GM18520 (cell line): ENCODE data around the gene ABTB2.

Experiments used
- ATAC-seq: cut with Tn5 transposase; IDR thresholded peaks from one replicate; pipeline ENCODE4 v1.9.1; 2021; ENCODE audit not compliant: unreplicated experiment

The ABTB2 gene

DNA sequence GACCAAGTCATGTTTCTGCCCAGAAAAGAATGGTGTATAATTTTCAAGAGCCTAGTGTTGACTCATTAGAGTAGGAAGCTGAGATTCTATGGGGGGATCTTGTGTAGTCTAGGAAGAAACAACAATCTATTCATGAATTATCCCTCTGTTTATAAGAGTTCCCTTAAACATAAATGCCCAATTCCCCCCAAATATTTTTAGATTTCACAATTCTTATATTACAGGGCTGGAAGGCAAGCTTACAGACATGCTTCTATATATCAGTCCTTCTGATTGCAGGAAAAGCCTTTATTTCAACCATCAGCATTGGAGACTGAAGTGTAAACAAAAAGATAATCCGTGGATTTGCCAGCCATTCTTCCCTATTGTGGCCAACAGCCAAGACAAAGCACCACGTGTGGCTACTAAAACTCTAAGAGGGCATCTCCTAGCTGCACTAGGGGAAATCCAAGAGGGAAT, 181.0 kb downstream of the ABTB2 start:
- ATAC-seq, result no peak

- no peak for ATAC-seq
These were observed 182.4 kb downstream of the ABTB2 start for GRCh38 chr11:34175284-34176019.

DNA sequence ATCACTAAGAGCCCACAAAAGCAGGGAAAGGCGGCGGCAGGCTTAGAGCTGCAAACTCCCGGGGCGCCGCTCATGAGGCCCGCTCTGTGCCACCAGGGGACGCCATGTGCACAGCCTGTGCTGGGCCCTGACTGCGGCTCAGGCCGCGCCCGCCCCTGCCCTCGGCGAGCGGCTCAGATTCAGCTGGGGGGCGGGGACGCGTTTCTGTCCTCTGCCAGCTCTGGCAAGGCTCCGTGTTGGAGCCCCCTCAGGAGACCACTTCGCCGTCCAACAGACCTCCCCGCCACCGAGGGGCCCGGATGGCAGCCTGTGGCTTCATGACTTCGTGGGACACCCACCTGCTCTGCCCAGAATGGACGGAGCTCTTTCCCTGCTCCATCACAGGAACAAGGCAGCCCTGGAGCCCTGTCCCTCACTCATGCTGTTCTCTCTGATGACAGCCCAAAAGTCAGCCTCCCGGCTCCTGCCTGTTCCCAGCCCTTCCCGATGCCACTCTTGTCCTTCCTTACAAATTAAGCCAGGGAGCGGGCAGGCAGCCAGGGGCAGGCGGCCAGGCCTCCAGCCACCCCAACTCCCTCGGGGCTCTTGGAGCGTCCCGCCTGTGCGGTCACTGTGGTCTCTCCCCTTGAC, 183.3 kb downstream of the ABTB2 start:
- peak; percentile 76 for ATAC-seq

DNA sequence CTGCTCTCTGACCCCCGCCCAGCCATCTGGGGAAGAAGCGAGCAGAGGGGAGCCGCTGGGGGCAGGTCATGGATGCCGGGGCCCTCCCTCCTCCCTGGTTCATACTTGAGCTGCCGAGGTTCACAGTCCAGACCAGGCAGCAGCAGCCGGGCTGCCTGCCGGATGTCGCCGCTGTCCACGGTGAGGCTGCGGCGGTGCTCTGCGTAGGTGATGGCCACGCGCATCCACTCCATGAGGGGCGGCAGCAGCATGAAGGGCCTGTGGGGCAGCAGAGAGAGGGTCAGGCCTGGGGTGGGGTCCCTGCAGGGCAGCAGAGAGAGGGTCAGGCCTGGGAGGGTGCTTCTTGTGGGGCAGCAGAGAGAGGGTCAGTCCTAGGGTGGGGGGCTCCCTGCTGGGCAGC, 184.8 kb downstream of the ABTB2 start:
- no peak for ATAC-seq

DNA sequence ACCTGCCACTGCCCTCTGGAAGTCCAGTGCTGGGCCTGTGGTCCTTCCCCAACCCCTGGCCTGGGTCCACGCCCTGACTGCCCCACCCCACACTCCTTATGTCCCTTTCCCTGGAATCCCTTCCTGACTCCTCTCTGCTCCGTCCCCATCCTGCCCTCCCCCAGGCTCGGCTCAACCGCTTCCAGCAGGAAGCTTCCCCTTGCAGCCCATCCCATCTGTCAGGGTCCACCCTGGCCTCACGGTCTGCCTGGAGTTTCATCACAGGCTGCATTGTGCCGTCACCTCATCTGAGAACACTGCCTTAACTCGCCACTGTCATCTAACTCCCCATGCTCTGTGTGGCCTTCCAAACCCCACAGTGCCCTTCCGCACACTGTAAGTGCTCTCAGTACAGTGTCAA, 188.1 kb downstream of the ABTB2 start:
- no peak for ATAC-seq

- ATAC-seq, result no peak
These were observed 189.0 kb downstream of the ABTB2 start for GRCh38 chr11:34168642-34169420.

GRCh38 chr11:34167961-34168360, 189.8 kb downstream of the ABTB2 start:
- no peak for ATAC-seq

GRCh38 chr11:34166806-34167740, 190.7 kb downstream of the ABTB2 start:
- ATAC-seq, result no peak

GRCh38 chr11:34165786-34166555, 191.8 kb downstream of the ABTB2 start:
- ATAC-seq, result no peak

- no peak for ATAC-seq
These were observed 192.7 kb downstream of the ABTB2 start for GRCh38 chr11:34165121-34165520.

DNA sequence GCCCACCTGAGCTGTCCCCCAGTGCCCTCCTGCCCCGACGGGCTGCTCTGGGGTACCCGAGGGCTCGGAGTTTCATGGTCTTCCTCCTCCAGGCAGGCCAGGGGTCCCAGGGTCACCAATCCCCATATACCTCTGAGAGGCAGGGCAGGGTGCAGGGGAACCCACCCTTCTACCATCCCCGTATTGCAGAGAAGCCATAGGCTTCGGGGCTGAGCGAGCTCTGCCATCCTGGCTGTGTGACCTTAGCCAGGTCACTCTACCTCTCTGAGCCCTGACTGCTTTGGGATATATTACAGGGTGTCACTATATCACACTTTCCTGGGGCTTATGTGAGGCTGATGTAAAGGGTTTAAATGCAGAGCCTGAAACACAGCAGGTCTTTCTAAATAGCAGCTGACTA, 195.0 kb downstream of the ABTB2 start:
- no peak for ATAC-seq

DNA sequence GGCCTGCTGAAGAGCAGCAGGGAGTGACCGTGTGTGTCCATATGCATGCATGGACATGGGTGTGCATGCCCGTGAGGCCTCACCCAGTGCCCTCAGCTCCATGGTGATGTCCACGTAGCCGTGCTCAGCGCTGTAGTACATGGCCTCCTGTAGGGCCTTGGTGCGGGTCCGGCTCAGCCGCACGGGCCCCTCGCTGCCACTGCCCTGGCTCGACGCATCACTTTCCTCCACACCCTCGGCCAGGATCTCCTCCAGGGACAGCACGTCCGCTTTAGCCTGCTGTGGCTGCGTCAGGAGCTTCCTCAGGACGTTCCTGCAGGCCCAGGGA, 195.4 kb downstream of the ABTB2 start:
- ATAC-seq, result no peak

GRCh38 chr11:34161812-34162492, 195.9 kb downstream of the ABTB2 start:
- no peak for ATAC-seq

DNA sequence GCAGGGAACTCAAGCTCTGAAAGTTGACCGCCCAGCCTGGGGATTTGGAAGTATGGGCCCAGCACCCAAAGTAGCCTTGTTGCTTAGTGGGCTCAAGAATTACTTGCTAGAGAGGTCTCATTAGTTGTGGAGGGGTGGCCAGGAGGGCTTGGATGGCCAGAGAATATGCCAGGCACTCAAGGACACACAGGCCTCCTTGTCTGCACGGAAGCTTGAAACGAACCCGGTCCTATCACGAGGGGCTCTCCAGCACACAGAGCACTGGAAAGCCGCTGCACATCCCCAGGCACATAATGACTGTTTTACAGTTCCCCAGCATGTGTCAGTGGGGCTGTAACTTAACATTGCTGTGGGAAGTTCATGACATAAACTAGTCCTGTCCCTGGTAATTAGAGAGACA, 196.4 kb downstream of the ABTB2 start:
- no peak for ATAC-seq

- no peak for ATAC-seq
These were observed 197.0 kb downstream of the ABTB2 start for GRCh38 chr11:34160791-34161190.

- no peak for ATAC-seq
These were observed 197.6 kb downstream of the ABTB2 start for GRCh38 chr11:34160049-34160721.

DNA sequence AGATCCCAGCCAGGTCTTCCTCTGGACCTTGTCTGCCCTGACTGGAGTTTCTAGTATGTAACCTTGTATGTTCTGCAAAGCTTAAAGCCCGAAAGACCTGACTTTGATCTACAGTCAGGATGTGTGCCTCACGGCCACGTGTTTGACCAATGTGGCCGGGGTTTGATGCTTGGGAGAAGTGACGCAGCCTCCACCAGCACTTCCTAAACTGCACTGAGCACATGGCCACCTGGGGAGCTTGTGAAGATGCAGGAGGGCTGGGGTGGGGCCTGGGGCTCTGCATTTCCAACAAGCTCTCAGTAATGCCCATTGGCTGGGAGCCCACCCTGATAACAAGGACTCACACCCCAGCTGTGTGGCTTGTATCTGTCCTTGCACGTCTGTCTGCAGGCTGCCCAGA, 199.1 kb downstream of the ABTB2 start:
- no peak for ATAC-seq

DNA sequence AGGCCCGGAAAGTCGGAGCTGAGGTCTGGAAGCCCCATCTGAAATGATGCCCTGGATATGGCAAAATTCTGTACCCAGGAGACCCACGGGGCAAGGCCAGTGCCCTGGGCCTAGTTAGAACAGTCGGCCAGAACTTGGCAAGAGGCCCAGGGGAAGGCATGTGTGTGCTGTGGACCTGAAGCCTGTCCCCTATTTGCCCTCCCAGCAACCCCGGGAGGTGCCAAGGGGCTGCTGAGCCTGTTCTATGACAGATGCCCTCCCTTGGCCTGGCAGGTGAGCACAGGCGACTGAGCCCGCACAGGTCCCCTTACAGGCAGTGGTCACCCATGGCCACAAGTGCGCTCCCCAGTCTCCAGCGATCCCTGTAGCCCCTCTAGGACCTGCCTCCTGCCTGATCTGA, 200.6 kb downstream of the ABTB2 start:
- ATAC-seq, result no peak

- no peak for ATAC-seq
These were observed 202.1 kb downstream of the ABTB2 start for GRCh38 chr11:34155757-34156062.
